Measurements from ENCODE around the gene CACNA1B. TPM values are rescaled to one million over a fixed set of nuclear protein-coding genes. Genes with fewer than 3 reads are reported as not detected.

The CACNA1B gene
- total and polyA plus RNA-seq, 2 of the 13 experiments (the other 11 are each of a cell fraction or from before 2014, with no cell fraction given): under 0.01 to 0.04 TPM

DNA sequence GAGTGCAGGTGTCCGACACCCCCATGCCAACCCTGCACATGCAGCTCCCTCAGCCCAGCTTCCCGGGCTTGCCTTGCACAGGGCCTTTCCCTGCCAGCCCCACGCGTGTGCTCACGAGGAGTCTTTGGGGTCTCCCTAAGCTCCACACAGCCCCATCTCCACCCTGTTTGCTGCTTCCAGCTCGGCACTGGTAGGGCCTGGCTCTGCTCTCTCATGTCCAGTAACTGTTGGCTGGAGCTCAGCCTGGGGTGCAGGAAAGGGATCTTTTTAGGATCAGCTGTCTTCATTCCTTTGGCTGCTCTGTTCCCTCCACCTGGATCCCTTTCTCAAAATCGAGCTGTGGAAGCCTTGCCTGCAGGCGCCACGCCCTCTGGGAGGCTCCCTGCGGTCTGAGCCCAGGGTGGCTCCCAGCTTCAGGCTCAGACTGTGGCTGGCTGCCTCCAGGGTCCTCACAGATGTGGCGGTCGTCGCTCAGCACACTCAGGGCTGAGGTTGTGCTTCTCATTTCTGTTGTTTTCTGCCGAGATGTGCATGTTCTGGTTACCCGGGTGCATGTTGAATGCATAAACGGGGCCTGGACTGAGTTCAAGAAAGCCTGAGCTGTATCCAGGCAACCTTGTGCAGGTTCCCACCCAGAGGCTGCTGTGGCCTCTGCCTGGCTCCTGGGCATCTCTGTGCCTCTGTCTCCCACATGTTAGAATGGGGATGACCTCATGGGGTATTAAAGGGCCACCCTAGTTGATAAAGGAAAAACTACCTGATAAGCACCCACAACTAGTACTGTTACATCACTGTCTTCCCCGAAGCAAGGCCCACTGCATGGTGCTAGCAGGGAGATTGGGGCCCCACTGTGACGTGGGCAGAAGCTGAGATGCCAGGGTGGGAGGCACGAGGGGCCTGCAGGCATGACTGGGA, 4.3 kb downstream of the CACNA1B start:
- Histone ChIP-seq H3K9ac (ENCODE audit: insufficient read depth, low read depth, low read length) (no peak overlapping the region), H2AFZ (ENCODE audit: low read length) (no peak overlapping the region), H4K20me1 (ENCODE audit: insufficient read depth, low read length) (peaks cover 2% of the 10 kb centered on the region; the same call in 1 of the 2 replicates), H3K4me2 (ENCODE audit: low read depth, low read length) (no peak overlapping the region), H3K4me1 (ENCODE audit: insufficient read depth, low read length) (no peaks in the 10 kb centered on the region), H3K27ac (ENCODE audit: extremely low read length, insufficient read depth, low read length) (no peak overlapping the region), H3K9me3 (ENCODE audit: low read length) (no peaks in the 10 kb centered on the region), H3K4me3 (replicated peaks in 1 of 3; ENCODE audit: insufficient read depth in 1 of 3, low read depth in 2 of 3, low read length in 3 of 3) (no peak overlapping the region), H3K36me3 (replicated peaks in 1 of 2; ENCODE audit: control insufficient read depth in 1 of 2, insufficient read depth in 2 of 2, low read length in 2 of 2) (no peaks in the 10 kb centered on the region), H3K27me3 (ENCODE audit: control insufficient read depth in 1 of 2, insufficient read depth in 2 of 2, low read length in 2 of 2) (peaks cover 2 to 5% of the 10 kb centered on the region in 2 experiments; a peak in 3 of 5 replicates), H3K79me2 (ENCODE audit: insufficient read depth, low read length) (no peaks in the 10 kb centered on the region)
- no peak for ATAC-seq
- intact Hi-C loops (cut with micrococcal nuclease; ENCODE audit: unreplicated experiment) (no loop called here), in situ Hi-C loops (cut with HindIII; ENCODE audit: extremely low pct_ligation_motif_present, low pct_unique_long_range_greater_than_20kb) (no loop called here)
- TF ChIP-seq HES4 (CRISPR knock-in tag; IDR thresholded peaks at IDR 0.05; ENCODE audit: borderline replicate concordance) (no peak), HNRNPUL1 (IDR thresholded peaks at IDR 0.05; ENCODE audit: low read depth, low read length) (no peak), CREB1 (IDR thresholded peaks at IDR 0.05) (0 out of 2 replicates have a peak, but pooled peaks have one; percentile 19), CREB1 (CRISPR knock-in tag; IDR thresholded peaks at IDR 0.05) (no peak), ZNF766 (CRISPR knock-in tag; IDR thresholded peaks at IDR 0.05; ENCODE audit: borderline replicate concordance) (no peak)
- no peak for DNase-seq (ENCODE audit: low spot score)
- BruUV-seq (replicated peaks): no TSS peak
- FAIRE-seq: no peak
- 6% methylated on average over 15 of the region's 19 CpGs for WGBS (ENCODE audit: low lambda C conversion rate)
- CTCF ChIA-PET (ENCODE audit: low intra/inter-chr PET ratio, low total read pairs): no interaction called here
- POLR2A ChIA-PET: no interaction called here

DNA sequence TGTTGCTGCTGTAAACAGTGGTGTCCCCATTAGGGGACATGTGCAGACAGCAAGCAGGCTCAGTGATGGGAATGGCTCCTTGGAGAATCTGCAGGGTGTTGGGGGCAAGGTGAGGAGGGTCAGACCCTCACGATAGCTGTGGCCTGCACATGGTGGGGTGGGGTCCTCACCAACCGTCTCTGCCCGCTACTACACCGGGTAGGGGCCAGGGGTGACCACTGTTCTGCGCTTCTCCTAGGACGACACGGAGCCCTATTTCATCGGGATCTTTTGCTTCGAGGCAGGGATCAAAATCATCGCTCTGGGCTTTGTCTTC, 4.9 kb downstream of the CACNA1B start:
- Histone ChIP-seq H3K4me1 (ENCODE audit: insufficient read depth, low read length) (no peaks in the 10 kb centered on the region), H2AFZ (ENCODE audit: low read length) (no peak overlapping the region), H3K4me2 (ENCODE audit: low read depth, low read length) (no peak overlapping the region), H3K9me3 (ENCODE audit: low read length) (no peaks in the 10 kb centered on the region), H3K27me3 (ENCODE audit: control insufficient read depth in 1 of 2, insufficient read depth in 2 of 2, low read length in 2 of 2) (peaks cover 2 to 5% of the 10 kb centered on the region in 2 experiments; a peak in 3 of 5 replicates), H3K79me2 (ENCODE audit: insufficient read depth, low read length) (no peaks in the 10 kb centered on the region), H3K27ac (ENCODE audit: extremely low read length, insufficient read depth, low read length) (no peak overlapping the region), H3K9ac (ENCODE audit: insufficient read depth, low read depth, low read length) (no peak overlapping the region), H3K36me3 (replicated peaks in 1 of 2; ENCODE audit: control insufficient read depth in 1 of 2, insufficient read depth in 2 of 2, low read length in 2 of 2) (no peaks in the 10 kb centered on the region), H4K20me1 (ENCODE audit: insufficient read depth, low read length) (peaks cover 2% of the 10 kb centered on the region; the same call in 1 of the 2 replicates), H3K4me3 (replicated peaks in 1 of 3; ENCODE audit: insufficient read depth in 1 of 3, low read depth in 2 of 3, low read length in 3 of 3) (no peak overlapping the region)
- 20% methylated on average over 2 of the region's 10 CpGs for WGBS (ENCODE audit: low lambda C conversion rate)
- ATAC-seq (no peak), FAIRE-seq (no peak), DNase-seq (ENCODE audit: low spot score) (no peak)
- intact Hi-C loops (cut with micrococcal nuclease; ENCODE audit: unreplicated experiment): no loop called here
- BruUV-seq (replicated peaks): no TSS peak
- in situ Hi-C loops (cut with HindIII; ENCODE audit: extremely low pct_ligation_motif_present, low pct_unique_long_range_greater_than_20kb): no loop called here
- CTCF ChIA-PET (ENCODE audit: low intra/inter-chr PET ratio, low total read pairs): no interaction called here
- POLR2A ChIA-PET: no interaction called here
- TF ChIP-seq REXO4 (CRISPR knock-in tag; IDR thresholded peaks at IDR 0.05; ENCODE audit: borderline replicate concordance): no peak
- no peak for TF ChIP-seq ZFP36L1 (CRISPR knock-in tag; IDR thresholded peaks at IDR 0.05)
- no peak for TF ChIP-seq ATM (IDR thresholded peaks at IDR 0.05; ENCODE audit: borderline replicate concordance)
- TF ChIP-seq PRPF4 (IDR thresholded peaks at IDR 0.05; ENCODE audit: low read depth, low read length, poor library complexity, severe bottlenecking): no peak
- TF ChIP-seq ZNF142 (CRISPR knock-in tag; IDR thresholded peaks at IDR 0.05): no peak
- no peak for TF ChIP-seq DMAP1 (CRISPR knock-in tag; IDR thresholded peaks at IDR 0.05)
- TF ChIP-seq, protein P1, sequence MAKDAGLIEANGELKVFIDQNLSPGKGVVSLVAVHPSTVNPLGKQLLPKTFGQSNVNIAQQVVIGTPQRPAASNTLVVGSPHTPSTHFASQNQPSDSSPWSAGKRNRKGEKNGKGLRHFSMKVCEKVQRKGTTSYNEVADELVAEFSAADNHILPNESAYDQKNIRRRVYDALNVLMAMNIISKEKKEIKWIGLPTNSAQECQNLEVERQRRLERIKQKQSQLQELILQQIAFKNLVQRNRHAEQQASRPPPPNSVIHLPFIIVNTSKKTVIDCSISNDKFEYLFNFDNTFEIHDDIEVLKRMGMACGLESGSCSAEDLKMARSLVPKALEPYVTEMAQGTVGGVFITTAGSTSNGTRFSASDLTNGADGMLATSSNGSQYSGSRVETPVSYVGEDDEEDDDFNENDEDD (CRISPR knock-in tag; IDR thresholded peaks at IDR 0.05; ENCODE audit: borderline replicate concordance): no peak

Data from HepG2 (cell line).